Mucosa of rectum (tissue), 2 donors: ENCODE data around the gene SAMD4A.
"Not testable (repeated sequence)": the region's sequence is repeated elsewhere in the genome, so short reads cannot be mapped to it uniquely, and the experiment has no call there.

Experiments
- H3K27ac ChIP-seq, 2 donors: one replicate each; pipeline ENCODE4 v1.7.0; 2013; ENCODE audit warnings: inconsistent platforms in 2 of 2, low read depth in 2 of 2, low read length in 2 of 2
- H3K27me3 ChIP-seq, 2 donors: one replicate each; pipeline ENCODE4 v1.7.0; 2013; ENCODE audit warnings: low read length in 2 of 2; ENCODE audit not compliant: control insufficient read depth in 2 of 2, insufficient read depth in 2 of 2
- H3K36me3 ChIP-seq, 2 donors: one replicate each; pipeline ENCODE4 v1.7.0; 2013; ENCODE audit warnings: low read length in 2 of 2; ENCODE audit not compliant: control insufficient read depth in 2 of 2, insufficient read depth in 2 of 2
- H3K4me1 ChIP-seq, 2 donors: one replicate each; pipeline ENCODE4 v1.7.0; 2013; ENCODE audit warnings: low read length in 2 of 2, mild to moderate bottlenecking in 1 of 2; ENCODE audit not compliant: control insufficient read depth in 2 of 2, insufficient read depth in 2 of 2
- H3K4me3 ChIP-seq, 2 donors: one replicate each; pipeline ENCODE4 v1.7.0; 2013; ENCODE audit warnings: low read length in 2 of 2
- H3K9ac ChIP-seq, 2 donors: one replicate each; pipeline ENCODE4 v1.7.0; 2013; ENCODE audit warnings: low read length in 2 of 2, low read depth in 1 of 2, mild to moderate bottlenecking in 1 of 2
- H3K9me3 ChIP-seq, 2 donors: one replicate each; pipeline ENCODE4 v1.7.0; 2013; ENCODE audit warnings: low read length in 2 of 2; ENCODE audit not compliant: control insufficient read depth in 2 of 2
- donor health status: healthy.
- donor health status: Normal muscosa, but diverticular disease.

The SAMD4A gene

DNA sequence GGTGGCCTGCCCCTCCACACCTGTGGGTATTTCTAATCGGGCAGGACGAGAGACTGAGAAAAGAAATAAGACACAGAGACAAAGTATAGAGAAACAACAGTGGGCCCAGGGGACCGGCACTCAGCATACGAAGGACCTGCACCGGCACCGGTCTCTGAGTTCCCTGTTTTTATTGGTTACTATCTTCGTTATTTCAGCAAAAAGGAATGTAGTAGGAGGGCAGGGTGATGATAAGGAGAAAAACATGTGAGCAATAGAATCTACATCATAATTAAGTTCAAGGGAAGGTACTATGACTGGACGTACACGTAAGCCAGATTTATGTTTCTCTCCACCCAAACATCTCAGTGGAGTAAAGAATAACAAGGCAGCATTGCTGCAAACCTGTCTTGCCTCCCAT, 185.7 kb downstream of the SAMD4A start:
- not testable (repeated sequence) for H3K9me3 ChIP-seq, H3K27ac ChIP-seq, H3K36me3 ChIP-seq, H3K27me3 ChIP-seq, H3K4me3 ChIP-seq, H3K4me1 ChIP-seq, H3K9ac ChIP-seq

DNA sequence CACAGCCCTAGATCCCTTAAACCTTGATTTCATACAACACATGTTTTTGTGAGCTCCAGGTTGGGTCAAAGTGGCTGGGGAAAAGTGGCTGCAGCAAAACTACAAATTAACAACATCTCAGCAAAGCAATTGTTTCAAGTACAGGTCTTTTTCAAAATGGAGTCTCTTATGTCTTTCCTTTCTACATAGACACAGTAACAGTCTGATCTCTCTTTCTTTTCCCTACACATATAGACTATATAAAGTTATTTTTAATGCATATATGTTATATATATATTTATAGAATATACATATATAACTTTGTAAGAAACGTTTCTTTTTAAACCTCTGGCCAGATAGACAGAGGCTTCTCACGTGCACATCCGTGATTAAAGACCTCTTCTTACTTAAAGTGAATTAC, 186.5 kb downstream of the SAMD4A start:
- H3K27ac ChIP-seq, H3K9me3 ChIP-seq, H3K36me3 ChIP-seq, H3K4me3 ChIP-seq, H3K27me3 ChIP-seq, H3K4me1 ChIP-seq, H3K9ac ChIP-seq: not testable (repeated sequence)

DNA sequence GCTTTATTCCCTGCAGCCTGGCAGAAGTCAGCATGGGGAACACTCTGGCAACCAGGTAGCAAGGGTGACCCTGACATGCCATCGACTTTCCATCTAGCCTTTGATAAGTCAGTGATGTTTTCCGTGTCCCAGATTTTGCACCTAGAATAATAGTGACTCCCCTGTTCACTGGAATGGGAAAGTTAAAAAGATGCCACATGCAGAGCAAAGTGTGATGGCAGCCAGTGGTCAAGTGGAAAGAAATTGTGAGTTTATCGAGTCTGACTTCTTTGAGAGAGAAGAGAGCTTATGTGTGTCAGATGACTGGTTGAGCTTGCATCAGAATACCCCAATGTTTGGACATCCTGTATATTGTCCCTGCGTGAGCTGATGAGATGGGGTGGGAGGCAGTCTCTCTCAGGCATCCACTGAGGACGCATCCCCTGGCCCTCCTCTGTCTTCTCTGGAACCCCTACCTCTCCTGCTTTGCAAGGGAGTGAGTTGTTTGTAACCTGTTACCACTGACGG, 187.2 kb downstream of the SAMD4A start:
- Histone ChIP-seq H3K9ac (no peak overlapping the region), H3K27ac (no peak overlapping the region), H3K9me3 (no peaks in the 10 kb centered on the region), H3K27me3 (no peaks in the 10 kb centered on the region), H3K36me3 (peaks cover 2 to 5% of the 10 kb centered on the region in 2 donors), H3K4me3 (no peak overlapping the region), H3K4me1 (peaks cover 0 to 3% of the 10 kb centered on the region in 2 donors)

DNA sequence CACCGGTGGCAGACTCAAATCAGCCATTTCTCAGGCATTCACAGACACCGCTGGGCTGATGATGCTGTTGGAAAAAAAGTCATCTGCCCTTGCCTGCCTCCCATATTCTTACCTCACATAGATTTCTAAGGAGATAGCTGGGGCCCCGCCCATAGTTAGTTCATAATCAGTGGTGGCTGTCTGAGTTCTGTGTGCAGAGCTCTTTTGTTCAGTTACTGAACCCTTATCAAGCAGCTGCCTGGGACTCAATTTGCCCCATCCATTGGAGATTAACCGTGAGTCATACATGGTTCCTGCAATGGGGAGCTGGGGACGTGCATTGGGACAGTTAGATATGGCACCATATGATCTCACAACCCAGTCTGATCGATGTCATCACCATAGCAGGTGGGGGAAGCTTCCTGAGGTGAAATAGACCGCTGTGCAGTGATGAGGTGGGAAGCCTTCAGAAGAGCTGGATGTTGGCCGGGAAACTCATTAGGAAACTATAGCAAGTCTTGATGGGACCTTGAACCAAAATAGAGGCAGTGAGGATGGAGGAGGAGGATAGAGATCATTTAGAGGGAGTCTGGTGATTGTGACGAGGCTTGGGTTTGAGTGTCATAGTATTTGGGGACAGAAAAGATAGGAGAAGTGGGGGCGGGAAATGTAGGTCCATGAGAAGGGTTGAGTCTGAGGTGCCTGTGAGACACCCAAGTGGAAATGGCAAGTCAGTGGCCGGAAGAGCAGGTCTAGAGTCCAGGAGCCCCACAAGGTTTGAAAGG, 187.9 kb downstream of the SAMD4A start:
- no peaks in the 10 kb centered on the region for H3K27me3 ChIP-seq
- H3K9me3 ChIP-seq = no peaks in the 10 kb centered on the region
- H3K4me1 ChIP-seq = peaks cover 0 to 3% of the 10 kb centered on the region in 2 donors
- H3K27ac ChIP-seq = no peak overlapping the region
- no peak overlapping the region for H3K4me3 ChIP-seq
- H3K9ac ChIP-seq = no peak overlapping the region
- peaks cover 2 to 5% of the 10 kb centered on the region in 2 donors for H3K36me3 ChIP-seq

GRCh38 chr14:54756656-54757392, 189.9 kb downstream of the SAMD4A start:
- no peak overlapping the region for H3K4me3 ChIP-seq
- H3K27me3 ChIP-seq = no peaks in the 10 kb centered on the region
- H3K27ac ChIP-seq = no peak overlapping the region
- H3K9ac ChIP-seq = no peak overlapping the region
- H3K4me1 ChIP-seq = peaks cover 0 to 3% of the 10 kb centered on the region in 2 donors
- no peaks in the 10 kb centered on the region for H3K9me3 ChIP-seq
- H3K36me3 ChIP-seq = peaks cover 0 to 2% of the 10 kb centered on the region in 2 donors

DNA sequence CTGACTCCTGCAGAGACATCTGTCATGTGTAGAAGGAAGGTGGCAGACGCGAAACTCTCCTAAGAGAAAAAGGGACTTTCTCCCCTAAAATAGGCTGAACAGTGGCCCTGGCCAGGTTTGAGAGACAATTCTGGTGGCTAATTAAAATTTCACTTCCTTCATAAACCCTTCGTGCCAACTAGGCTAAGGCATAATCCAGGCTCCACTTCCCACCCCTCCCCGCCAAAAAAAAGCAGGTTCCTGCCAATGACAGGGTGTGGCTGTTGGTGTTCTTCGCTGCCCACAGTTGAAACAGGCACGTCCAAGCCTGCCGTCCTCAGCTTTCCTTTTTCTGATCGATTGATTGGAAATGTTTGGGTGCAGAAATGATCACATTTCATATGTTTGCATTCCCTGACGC, 191.1 kb downstream of the SAMD4A start:
- H3K36me3 ChIP-seq = no peaks in the 10 kb centered on the region
- H3K27me3 ChIP-seq = no peaks in the 10 kb centered on the region
- H3K9me3 ChIP-seq = no peaks in the 10 kb centered on the region
- H3K9ac ChIP-seq = no peak overlapping the region
- peaks cover 0 to 3% of the 10 kb centered on the region in 2 donors for H3K4me1 ChIP-seq
- no peak overlapping the region for H3K27ac ChIP-seq
- peak overlapping the region in 1 of 2 donors; percentile 26 for H3K4me3 ChIP-seq

DNA sequence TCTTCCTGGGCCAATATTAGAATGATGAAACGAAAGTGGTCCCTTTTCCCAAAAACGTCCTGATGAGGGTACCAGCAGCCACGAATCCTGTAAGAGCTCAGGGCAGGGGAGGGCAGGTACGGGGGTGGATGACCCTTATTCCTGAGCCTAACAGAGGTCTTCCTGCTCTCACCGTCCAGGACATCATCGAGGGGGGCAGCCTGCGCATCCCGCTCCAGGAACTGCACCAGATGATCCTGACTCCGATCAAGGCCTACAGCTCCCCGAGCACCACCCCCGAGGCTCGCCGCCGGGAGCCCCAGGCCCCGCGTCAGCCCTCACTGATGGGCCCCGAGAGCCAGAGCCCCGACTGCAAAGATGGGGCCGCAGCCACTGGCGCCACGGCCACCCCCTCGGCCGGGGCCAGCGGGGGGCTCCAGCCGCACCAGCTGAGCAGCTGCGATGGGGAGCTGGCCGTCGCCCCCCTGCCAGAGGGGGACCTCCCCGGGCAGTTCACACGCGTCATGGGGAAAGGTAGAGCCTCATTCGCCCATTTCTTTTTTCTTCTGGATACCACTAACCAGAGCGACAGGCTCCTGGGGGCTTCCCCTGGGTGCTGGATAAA, 193.2 kb downstream of the SAMD4A start:
- no peaks in the 10 kb centered on the region for H3K9me3 ChIP-seq
- H3K27me3 ChIP-seq = no peaks in the 10 kb centered on the region
- no peak overlapping the region for H3K27ac ChIP-seq
- no peak overlapping the region for H3K9ac ChIP-seq
- peaks cover 0 to 3% of the 10 kb centered on the region in 2 donors for H3K4me1 ChIP-seq
- H3K4me3 ChIP-seq = no peak overlapping the region
- H3K36me3 ChIP-seq = peaks cover 0 to 4% of the 10 kb centered on the region in 2 donors

- peaks cover 0 to 3% of the 10 kb centered on the region in 2 donors for H3K4me1 ChIP-seq
- peaks cover 0 to 4% of the 10 kb centered on the region in 2 donors for H3K36me3 ChIP-seq
- no peak overlapping the region for H3K27ac ChIP-seq
- H3K4me3 ChIP-seq = no peak overlapping the region
- no peaks in the 10 kb centered on the region for H3K9me3 ChIP-seq
- no peaks in the 10 kb centered on the region for H3K27me3 ChIP-seq
- H3K9ac ChIP-seq = no peak overlapping the region
These were observed 194.1 kb downstream of the SAMD4A start for GRCh38 chr14:54760866-54761575.

GRCh38 chr14:54761835-54762234, 194.9 kb downstream of the SAMD4A start:
- Histone ChIP-seq H3K9ac (no peak overlapping the region), H3K36me3 (peaks cover 0 to 6% of the 10 kb centered on the region in 2 donors), H3K4me1 (peaks cover 0 to 3% of the 10 kb centered on the region in 2 donors), H3K4me3 (no peak overlapping the region), H3K27ac (no peak overlapping the region), H3K27me3 (no peaks in the 10 kb centered on the region), H3K9me3 (no peaks in the 10 kb centered on the region)
